HG02571 (cell line): ENCODE results near the gene UBAP2.
"Not testable (repeated sequence)": the region's sequence is repeated elsewhere in the genome, so short reads cannot be mapped to it uniquely, and the experiment has no call there.

Experiments
- ATAC-seq: cut with Tn5 transposase; IDR thresholded peaks from one replicate; pipeline ENCODE4 v1.9.1; 2021; ENCODE audit warnings: mild to moderate bottlenecking, moderate library complexity; ENCODE audit not compliant: unreplicated experiment

Gene UBAP2

DNA sequence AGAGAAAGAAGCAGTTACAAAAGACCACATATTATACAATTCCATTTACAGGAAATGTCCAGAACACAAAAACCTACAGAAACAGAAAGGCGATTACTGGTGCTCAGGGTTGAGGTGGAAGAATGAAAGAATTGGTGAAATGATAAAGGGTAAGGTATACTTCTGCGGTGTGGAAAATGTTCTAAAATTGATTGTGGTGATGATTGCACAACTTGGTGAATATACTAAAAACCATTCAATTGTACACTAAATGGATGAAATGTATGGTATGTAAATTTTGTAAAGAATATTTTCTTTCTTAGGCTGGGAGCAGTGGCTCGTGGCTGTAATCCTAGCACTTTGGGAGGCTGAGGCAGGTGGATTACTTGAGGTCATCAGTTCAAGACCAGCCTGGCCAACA lies 72.3 kb downstream of the UBAP2 start:
- ATAC-seq = no peak

DNA sequence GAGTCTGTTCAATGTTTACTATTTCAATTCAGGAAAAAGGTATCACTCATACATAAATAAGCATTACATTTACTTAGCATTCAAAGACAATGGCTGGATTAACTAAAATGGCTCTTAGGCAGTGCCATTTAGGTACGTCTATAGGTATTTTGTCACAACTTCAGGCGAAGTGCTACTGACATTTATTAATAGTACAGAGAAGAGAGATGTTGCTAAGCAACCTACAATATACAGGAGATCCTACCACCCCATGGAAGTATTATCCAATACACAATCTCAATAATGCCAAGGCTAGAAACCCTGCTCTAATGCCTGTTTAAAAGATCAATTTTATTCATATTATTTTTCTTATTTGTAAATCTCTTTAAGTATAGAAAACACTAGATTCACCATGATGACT lies 76.0 kb downstream of the UBAP2 start:
- ATAC-seq = no peak

DNA sequence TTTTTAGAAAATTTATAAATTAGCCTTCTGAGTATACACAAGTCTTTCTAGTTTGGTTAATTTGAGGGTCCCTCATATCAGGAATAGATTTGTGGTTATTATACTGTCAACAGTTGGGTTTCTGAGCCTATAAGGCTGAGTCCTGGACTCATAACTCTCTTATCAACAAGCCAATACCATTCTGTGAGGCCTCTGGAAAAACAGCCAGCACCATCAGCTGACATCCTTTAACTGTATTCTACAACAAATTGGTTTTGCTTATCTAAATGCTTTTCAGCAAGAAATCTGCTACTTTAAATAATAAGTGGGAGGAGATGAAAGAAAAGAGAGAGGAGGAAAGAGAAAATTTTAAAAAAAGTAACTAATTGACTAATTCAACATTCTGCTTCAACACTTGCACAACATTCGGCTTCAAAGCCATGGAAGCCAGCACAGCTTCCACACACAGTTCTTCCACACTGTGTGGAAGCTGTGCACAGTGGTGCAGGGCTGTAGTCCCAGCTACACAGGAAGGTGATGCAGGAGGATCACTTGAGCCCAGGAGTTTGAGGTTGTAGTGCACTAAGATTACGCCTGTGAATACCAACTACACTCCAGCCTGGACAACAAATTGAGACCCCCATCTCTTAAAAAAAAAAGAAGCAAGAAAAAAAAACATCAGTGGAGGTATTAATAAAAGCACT lies 84.5 kb downstream of the UBAP2 start:
- no peak for ATAC-seq

DNA sequence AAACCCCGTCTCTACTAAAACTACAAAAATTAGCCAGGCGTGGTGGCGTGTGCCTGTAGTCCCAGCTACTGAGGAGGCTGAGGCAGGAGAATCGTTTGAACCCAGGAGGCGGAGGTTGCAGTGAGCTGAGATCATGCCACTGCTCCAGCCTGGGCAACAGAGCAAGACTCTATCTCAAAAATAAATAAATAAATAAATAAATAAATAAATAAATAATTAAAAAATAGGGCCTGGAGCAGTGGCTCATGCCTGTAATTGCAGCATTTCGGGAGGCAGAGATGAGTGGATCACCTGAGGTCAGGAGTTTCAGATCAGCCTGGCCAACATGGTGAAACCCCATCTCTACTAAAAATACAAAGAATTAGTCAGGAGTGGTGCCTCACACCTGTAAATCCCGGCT lies 86.2 kb downstream of the UBAP2 start:
- not testable (repeated sequence) for ATAC-seq

DNA sequence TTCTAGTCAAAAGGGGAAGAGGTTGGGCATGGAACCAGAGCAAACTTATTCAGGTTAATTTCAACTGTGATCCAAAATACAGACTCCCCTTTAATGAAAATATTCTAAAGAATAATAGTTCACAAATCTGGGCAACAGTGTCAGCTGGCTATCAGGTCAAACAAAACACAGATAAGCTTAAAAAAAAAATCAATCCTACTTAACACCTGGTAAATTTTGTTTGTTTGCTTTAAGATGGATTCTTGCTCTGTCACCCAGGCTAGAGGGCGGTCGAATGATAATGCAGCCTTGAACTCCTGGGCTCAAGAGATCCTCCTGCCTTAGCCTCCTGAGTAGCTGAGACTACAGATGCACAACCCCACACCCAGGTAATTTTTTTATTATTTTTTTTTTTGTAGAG lies 89.0 kb downstream of the UBAP2 start:
- ATAC-seq = no peak

DNA sequence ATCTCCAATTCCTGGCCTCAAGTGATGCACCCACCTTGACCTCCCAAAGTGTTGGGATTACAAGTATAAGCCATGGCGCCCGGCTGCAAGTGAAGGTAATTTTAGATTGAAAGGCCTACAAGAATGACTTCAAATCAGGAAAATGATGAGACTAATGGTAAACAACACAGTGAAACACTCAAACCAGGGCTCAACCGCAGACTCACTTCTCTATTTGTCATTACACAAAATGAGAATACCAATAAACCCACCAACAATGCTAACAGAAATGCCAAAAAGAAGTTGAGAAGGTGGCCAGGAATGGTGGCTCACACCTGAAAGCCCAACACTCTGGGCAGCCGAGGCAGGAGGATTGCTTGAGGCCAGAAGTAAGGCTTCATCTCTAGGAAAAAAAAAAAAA lies 92.1 kb downstream of the UBAP2 start:
- ATAC-seq = no peak

DNA sequence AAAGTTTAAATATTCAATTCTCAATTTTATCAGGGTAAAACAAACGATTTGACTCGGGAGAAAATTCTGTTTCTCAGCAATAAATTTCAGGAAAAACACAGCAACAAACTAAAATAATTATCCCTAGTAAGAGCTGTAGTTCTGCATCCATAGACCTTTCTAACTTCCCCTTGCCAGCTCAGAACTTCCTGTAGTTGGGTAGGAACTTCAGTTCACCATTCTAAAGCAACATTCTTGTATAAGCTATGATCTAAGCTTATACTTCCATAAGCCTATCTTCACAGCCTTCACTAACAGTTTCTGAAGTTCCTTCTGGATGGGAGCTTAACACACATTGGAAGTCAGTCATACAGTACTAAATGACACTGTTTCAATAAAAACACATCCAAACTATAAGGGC lies 96.6 kb downstream of the UBAP2 start:
- ATAC-seq = no peak

DNA sequence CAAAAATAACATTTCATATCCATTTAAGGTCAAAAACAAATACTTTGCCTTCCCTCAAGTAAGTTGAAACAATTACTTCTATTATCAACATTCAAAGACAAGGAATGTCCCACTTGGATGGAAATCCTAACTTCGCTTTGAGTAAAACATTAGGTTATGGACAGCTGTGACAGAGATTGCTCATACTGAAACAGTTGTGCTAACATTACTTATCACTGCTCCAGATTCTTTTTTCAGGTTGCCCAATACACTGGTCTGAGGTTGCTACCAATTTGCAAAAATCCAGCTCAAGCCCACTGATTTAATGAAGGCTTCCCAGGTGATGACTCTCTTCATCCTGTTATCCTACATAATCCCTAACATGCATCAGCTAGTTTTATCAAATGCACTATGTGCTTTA lies 98.3 kb downstream of the UBAP2 start:
- ATAC-seq = no peak

DNA sequence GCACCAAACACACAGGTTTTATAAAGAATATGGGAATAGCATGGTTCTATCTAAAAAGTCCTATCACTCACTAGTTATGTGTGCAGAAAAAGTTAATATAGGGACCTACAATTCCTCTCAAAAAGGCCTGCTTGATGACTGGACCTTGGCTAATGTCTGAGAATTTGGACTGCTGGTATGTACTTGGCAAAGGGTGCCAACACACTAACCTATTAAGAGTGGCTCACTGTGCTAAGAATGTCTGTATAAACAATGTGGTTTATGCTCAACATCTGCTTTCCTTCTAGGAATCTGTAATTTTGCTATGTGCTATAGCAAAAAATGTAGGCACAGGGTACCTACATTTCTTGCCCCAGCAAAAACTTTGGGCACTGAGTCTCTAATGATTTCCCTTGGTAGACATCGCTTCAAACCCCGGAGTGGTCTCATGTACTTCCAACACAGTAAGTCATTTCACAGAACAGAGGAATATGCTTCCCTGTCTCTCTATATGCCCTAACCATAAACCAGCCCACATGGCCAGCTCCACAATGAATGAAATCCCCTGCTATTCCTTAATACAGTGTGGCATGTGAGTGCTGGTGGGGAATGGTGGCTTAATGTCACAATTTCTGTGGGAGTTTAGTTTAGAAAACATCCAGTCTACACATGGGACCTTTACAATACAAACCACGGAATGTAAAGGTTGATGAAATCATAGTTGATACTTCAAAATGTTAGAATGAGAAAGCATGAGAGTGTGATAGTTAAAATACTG lies 101.7 kb downstream of the UBAP2 start:
- ATAC-seq = no peak

DNA sequence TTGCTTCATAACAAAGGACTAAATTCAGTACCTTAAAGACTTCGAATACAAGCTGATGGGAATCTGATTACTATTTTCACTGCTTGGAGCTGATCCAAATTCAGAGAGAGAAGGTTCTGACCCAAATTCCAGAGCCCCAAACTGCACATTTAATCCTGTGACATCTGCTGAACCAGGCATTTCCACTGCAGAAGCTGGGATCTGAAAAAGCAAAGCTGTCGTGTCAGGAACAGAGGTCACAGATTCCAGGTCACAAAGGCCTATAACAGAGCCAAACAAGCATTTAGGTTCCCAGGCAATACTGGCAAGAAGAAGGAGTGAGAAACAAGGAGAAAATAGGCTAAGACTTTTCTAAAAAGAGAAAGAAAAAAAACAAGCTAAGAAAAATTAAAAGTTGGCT lies 105.3 kb downstream of the UBAP2 start:
- ATAC-seq = no peak

DNA sequence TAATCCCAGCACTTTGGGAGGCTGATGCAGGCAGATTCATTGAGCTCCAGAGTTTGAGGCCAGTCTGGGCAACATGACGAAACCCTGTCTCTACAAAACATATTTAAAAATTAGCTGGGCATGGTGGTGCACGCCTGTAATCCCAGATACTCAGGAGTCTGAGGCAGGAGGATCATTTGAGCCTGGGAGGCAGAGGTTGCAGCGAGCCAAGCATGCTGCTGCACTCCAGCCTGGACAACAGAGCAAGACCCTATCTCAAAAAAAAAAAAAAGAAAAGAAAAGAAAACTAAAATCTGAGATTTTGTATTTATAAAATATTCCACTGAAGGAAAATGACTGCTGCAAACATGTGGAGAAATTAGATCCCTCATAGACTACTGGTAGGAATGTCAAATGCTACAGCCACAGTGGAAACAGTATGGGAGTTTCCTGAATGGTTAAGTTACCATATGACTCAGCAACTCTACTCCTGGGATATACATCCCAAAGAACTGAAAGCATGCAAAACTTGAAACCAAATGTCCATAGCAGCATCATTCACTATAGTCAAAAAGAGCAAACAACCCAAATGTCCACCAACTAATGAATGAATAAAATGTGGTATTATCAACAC lies 106.1 kb downstream of the UBAP2 start:
- no peak for ATAC-seq

DNA sequence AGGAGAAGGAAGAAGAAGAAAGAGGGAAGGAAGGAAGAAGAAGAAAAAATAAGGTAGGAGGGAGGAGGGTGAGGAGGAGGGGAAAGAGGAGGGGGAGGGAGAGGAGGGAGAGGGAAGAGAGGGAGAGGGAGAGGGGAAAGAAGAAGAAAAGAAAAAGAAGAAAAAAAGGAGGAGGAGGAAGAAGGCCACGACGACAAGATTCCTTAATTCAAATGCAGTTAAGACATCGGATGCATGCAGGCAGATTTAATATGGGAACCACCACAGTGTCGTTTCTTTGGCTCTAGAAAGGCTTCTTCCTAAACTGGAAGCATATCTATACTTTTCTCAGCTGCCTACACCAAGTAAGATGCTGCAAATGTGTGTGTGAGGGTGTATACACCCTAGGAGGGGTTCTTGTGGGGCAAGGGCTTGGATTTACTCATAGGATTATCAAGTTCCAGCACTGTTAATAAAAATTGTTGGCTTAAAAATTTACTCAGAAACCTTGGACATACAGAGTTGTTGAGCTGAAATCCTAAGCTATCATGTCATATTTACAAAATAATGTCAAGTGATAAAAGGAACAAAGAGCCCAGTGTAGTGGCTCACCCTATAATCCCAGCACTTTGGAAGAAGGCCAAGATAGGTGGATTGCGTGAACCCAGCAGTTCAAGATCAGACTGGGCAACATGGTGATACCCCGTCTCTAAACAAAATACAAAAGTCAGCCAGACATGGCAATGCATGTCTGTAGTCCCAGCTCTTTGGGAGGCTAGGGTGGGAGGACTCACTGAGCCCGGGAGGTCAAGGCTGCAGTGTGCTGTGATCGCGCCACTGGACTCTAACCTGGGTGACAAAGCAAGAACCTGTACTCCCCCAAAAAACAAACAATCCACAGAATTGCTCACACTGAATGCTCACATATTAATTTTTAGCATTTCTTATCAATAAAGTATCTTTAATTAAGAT lies 108.5 kb downstream of the UBAP2 start:
- no peak for ATAC-seq

DNA sequence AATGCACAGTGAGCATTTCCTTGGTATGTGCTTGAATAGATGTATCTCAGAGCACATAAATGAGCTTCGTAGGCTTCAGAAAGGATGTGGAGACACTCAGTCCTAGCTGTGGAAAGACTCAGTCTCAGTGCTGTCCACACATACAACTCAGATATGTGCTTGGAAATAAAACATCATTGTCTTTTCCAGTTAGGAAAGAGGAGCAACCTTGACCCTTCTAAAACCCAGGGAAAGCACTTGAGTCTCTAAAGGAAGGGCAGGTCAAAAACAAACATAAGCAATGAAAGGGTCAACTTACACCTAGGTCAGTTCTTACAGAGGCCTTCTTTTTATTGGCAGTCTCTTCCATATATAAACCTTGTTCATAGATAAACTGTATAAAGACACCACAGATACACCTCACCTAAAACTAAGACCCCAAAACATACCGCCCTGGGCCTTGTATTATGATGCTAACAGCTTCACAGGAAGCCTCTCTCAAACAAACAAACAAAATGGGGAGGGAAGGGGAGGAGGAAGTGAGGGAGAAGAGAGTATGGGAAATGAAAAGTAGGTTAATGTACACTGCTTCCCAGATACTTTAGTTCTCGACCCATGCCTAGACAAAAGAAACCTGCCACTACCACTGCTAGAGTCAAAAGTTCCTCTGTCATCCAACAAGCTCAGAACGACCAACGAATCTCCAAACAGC lies 114.4 kb downstream of the UBAP2 start:
- ATAC-seq = no peak

DNA sequence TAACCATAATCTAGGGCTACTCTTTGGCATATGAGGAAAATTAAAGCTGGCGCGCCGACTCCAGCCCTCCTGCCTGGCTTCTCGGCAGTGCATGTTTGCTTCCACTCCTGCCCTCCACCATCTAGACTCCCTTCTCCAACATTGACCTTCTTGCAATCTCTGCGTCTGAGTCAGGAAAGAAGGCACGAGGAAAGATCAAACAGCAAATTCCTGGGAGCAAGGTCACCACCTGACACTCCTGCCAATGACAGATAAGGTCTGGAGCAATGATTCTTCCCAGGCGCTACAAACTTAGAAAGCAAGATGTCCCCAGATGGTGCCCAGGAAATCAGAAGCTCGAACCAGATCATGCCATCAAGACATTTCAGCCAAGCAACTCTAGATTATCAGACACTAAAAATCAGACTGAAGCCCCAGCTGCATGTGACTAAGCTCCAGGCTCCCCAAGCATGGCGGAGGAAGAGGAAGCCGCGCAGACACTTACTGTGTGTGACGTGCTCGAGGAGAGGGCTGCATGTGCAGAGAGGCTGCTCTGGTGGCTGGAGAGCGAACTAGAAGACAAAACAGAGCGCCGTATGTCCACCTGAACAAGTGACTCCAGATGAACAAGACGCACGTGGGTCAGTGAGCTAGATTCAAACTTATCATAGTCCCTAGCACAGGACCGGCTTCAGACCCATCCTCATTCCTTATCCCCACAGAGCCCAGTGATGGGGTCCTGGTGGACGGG lies 116.4 kb downstream of the UBAP2 start:
- no peak for ATAC-seq

DNA sequence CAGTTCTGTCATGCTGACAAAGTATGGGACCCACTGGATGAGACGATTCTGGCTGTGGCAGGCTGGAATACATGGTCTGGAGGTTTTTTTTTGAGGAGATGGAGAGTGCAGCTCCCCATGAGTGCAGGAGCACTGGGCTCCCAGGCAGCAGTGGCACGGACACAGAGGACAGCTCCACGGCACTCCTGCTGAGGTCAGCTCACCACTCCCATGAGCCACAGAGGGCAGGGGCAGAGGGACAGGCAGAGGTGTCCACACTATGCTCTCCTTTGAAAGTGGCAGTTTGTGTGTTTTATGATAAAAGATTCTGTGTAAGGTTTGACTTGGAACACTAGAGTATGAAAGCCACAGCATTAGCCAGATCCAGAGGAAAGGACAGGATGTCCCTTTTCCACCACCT lies 117.4 kb downstream of the UBAP2 start:
- ATAC-seq = no peak

DNA sequence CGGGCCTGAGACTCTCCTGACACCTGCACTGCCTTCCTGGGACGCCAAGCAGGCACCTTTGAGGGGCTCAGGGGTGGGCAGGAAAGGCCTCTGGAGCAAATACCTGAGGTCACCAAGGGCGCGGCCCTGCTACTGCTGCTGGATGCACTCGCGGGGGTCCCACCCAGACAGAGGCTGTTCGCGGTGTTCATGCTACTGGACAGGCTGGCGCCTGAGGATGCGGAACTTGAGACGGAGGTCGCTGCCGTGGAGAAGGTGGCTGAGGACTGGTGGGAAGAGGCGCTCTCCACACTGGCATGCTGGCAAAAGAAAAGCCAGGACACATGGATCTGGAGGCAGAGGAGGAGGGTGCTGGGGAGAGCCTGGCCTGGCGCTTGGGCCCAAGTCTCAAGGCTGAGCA lies 121.0 kb downstream of the UBAP2 start:
- no peak for ATAC-seq

DNA sequence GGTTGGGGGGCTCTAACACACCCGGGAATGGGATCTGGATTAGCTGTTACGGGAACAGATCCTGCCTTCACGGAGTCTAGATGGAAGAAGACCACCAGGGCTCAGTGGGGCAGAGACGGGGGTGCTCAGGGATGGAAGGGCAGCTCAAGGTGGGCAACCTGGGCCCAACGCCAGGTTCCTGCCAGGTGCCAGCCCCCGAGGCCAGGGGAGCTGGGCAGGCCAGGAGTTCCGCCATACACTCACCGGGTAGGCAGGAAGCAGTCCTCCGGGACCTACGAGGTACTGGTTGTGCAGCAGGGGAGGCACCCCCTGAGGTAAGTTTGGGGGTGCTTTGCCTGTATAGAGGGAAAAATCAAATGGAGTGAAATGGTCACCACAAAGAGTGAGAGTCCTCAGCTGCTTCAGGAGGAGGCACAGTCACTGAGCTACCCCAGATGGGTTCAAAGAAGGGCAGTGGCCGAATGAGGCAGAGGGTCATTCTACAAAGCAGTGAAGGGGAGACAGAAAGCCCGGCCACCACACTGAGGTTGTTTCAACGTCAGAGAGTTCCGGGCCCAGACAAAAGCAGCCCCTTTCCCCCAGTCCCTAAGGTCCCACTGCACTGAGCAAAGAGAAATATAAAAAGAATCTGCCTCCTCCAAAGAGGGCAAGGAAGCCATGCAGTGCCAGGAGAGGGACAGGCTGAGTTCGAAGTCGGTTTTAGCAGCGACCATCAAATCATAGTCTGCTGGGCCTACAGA lies 121.8 kb downstream of the UBAP2 start:
- no peak for ATAC-seq

DNA sequence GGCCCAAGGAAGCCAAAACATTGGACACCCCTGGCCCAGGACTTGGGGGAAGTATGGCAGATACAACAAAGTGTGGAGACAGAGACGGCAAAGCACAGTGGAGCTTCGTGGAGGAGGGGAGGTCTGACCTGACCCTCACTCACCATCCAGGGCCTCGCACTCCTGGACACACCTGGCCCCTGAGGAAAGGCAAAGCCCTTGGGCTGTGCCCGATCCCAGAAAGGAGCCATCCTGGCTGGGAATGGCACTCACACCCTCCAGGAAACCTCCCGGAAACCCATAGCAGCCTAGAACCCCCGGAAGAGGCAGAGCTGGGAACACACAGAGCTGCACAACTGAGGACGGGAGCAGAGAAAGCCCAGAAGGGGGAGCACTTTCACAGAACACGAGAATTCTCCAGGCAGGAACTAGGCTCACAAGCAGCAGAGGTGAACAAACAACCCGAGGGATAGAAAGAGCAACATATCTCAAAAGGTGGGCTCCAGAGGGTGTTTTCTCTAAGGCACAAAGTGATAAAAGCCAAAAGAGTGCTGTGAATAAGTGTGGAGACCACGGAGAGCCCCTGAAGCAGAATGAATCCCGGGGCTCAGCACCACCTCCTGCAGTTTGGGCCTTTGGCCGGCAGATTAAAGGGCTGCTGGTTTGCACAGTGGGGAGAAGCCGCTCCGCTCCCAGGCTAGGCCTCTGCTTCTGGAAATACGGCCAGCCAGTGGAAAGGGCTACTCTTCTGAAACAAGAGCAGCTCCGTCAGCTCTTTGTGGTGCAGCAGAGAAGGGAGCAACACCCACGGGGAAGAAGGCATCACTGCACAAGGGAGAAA lies 123.5 kb downstream of the UBAP2 start:
- ATAC-seq = no peak
